ENCODE data around the gene ZNF414. TPM values are rescaled to one million over a fixed set of nuclear protein-coding genes. Genes with fewer than 3 reads are reported as not detected.

Gene ZNF414
- total and polyA plus RNA-seq, 8 donors: 15.4 to 32.4 (median 18.6) TPM

DNA sequence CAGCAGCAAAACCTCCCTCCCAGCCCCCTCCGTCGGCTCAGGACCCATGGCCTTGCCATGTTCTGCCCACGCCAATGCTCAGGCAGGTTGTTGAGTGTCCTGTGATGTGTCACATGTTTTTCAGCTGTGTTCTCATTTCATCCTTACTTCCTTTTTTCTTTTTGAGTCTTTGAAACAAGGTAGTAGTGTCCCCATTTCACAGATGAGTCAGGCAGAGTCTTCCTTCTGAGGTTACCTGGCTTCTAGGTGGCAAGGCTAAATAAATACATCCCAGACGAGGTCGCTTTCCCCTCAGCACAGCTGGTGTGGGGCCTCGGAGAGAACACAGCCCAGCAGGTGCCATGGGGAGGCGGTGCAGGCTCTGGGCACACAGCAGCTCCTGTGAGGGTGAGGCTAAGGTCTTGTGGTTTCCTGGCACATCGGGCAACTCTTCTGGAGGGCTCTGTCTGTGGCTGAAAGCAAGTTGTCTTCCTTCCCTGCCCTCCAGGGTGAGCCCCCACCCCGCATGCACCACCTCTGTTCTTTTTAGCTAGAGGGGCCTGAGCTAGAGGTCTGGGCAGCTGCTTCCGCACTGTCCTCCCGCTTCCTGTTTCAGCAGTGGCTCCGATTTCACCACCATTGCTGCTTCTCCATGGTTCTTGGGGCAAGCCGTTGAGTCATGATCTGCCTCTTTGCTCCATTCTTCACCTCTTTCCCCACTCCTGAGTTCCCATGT lies 26.7 kb downstream of the ZNF414 start:
- H3K27me3 ChIP-seq: no peaks in the 10 kb centered on the region
- intact Hi-C loops (cut with DNase I): no loop called here
- ATAC-seq (peak; percentile 49), DNase-seq (peak in 2 of 4 donors; percentile 83 to 84)
- H3K4me1 ChIP-seq: peaks cover 0 to 93% of the 10 kb centered on the region in 2 donors
- peak overlapping the region; percentile 66 to 95 for H3K27ac ChIP-seq
- H3K36me3 ChIP-seq: peaks cover 2 to 92% of the 10 kb centered on the region in 2 donors
- H3K9me3 ChIP-seq: no peaks in the 10 kb centered on the region
- H3K4me3 ChIP-seq: no peak overlapping the region
- TF ChIP-seq, protein P1, sequence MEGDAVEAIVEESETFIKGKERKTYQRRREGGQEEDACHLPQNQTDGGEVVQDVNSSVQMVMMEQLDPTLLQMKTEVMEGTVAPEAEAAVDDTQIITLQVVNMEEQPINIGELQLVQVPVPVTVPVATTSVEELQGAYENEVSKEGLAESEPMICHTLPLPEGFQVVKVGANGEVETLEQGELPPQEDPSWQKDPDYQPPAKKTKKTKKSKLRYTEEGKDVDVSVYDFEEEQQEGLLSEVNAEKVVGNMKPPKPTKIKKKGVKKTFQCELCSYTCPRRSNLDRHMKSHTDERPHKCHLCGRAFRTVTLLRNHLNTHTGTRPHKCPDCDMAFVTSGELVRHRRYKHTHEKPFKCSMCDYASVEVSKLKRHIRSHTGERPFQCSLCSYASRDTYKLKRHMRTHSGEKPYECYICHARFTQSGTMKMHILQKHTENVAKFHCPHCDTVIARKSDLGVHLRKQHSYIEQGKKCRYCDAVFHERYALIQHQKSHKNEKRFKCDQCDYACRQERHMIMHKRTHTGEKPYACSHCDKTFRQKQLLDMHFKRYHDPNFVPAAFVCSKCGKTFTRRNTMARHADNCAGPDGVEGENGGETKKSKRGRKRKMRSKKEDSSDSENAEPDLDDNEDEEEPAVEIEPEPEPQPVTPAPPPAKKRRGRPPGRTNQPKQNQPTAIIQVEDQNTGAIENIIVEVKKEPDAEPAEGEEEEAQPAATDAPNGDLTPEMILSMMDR (IDR thresholded peaks at IDR 0.05): no peak

DNA sequence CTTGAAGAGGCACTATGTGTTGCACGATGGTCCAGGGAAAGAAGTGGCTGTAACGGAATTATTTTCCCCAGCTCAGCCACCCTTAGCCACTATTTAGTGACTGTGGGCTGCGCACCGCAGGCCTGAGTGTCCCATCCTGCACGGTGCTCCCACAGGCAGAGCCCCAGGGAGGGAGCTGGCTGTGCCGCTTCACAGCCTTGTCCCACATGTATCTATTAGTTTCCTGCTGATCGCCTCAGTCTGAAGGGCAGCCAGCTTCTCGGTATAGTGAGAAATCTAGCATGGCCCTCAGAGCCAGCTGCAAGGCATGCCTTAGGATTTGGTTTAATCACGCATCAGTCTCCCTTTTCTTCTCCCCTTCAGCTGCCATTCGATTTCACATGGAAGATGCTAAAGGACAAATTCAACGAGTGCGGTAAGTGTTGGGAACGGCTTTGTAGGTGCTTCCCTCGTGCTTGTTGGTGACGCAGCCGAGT lies 27.3 kb downstream of the ZNF414 start:
- no peak overlapping the region for H3K4me3 ChIP-seq
- H3K27ac ChIP-seq: peak overlapping the region; percentile 66 to 95
- peaks cover 2 to 97% of the 10 kb centered on the region in 2 donors for H3K36me3 ChIP-seq
- H3K4me1 ChIP-seq: peaks cover 0 to 95% of the 10 kb centered on the region in 2 donors
- intact Hi-C loops (cut with DNase I): no loop called here
- H3K9me3 ChIP-seq: no peaks in the 10 kb centered on the region
- DNase-seq: peak in 1 of 4 donors; percentile 45
- no peaks in the 10 kb centered on the region for H3K27me3 ChIP-seq
- TF ChIP-seq, protein P1 (IDR thresholded peaks at IDR 0.05): no peak
- ATAC-seq: no peak

DNA sequence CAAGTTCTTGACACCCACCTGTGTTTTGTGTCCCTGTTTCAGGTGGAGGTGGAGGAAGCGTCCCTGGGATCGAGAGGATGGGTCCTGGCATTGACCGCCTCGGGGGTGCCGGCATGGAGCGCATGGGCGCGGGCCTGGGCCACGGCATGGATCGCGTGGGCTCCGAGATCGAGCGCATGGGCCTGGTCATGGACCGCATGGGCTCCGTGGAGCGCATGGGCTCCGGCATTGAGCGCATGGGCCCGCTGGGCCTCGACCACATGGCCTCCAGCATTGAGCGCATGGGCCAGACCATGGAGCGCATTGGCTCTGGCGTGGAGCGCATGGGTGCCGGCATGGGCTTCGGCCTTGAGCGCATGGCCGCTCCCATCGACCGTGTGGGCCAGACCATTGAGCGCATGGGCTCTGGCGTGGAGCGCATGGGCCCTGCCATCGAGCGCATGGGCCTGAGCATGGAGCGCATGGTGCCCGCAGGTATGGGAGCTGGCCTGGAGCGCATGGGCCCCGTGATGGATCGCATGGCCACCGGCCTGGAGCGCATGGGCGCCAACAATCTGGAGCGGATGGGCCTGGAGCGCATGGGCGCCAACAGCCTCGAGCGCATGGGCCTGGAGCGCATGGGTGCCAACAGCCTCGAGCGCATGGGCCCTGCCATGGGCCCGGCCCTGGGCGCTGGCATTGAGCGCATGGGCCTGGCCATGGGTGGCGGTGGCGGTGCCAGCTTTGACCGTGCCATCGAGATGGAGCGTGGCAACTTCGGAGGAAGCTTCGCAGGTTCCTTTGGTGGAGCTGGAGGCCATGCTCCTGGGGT lies 28.2 kb downstream of the ZNF414 start:
- peak overlapping the region in 1 of 2 donors; percentile 95 for H3K27ac ChIP-seq

DNA sequence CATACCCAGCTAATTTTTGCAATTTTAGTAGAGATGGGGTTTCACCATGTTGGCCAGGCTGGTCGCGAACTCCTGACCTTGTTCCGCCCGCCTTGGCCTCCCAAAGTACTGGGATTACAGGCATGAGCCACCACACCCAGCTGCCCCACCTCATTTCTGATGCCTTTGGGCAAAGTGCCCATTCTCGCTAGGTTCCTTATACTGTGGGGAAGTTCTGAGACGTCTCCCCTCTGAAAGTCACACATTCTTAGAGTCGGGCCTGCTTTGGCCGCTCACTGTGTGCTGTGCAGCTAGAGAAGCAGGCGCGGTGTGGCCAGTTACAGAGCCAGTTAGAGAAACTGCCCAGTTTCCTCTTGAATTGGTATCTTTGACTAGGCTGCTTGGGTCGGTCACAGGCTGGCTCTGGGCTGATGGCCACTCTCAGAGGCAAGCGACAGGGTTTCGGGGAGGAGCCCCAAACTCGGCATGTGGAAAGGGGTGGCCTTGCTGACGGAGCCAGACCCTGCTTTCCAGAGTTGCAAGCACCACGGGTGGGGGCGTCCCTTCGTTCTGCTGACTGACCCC lies 29.6 kb downstream of the ZNF414 start:
- Histone ChIP-seq H3K4me3 (no peak overlapping the region), H3K36me3 (peaks cover 2 to 91% of the 10 kb centered on the region in 2 donors), H3K4me1 (peaks cover 4 to 90% of the 10 kb centered on the region in 2 donors), H3K27ac (peak overlapping the region in 1 of 2 donors; percentile 95), H3K9me3 (no peaks in the 10 kb centered on the region), H3K27me3 (no peaks in the 10 kb centered on the region)
- intact Hi-C loops (cut with DNase I): no loop called here
- peak in 2 of 4 donors; percentile 81 to 85 for DNase-seq
- TF ChIP-seq, protein P1 (IDR thresholded peaks at IDR 0.05): no peak
- peak; percentile 25 for ATAC-seq

More for the DNA sequence above, 28.2 kb downstream of the ZNF414 start:
- H3K27me3 ChIP-seq: no peaks in the 10 kb centered on the region
- H3K4me1 ChIP-seq: peaks cover 4 to 96% of the 10 kb centered on the region in 2 donors
- no peaks in the 10 kb centered on the region for H3K9me3 ChIP-seq
- intact Hi-C loops (cut with DNase I): no loop called here
- peaks cover 2 to 99% of the 10 kb centered on the region in 2 donors for H3K36me3 ChIP-seq
- H3K4me3 ChIP-seq: no peak overlapping the region
- ATAC-seq: no peak
- peak in 1 of 4 donors; percentile 78 for DNase-seq
- TF ChIP-seq, protein P1 (IDR thresholded peaks at IDR 0.05): no peak
